HG03469 (cell line): ENCODE data around the gene GRIK2.
"Not testable (repeated sequence)": the region's sequence is repeated elsewhere in the genome, so short reads cannot be mapped to it uniquely, and the experiment has no call there.

Experiments used
- ATAC-seq: cut with Tn5 transposase; IDR thresholded peaks from one replicate; pipeline ENCODE4 v1.9.1; 2021; ENCODE audit warnings: mild to moderate bottlenecking, moderate library complexity, moderate number of reproducible peaks; ENCODE audit not compliant: unreplicated experiment

Gene GRIK2

GRCh38 chr6:101980924-101981323, 587.4 kb downstream of the GRIK2 start:
- no peak for ATAC-seq

- no peak for ATAC-seq
Measured at GRCh38 chr6:101986476-101986875, 593.0 kb downstream of the GRIK2 start.

GRCh38 chr6:101992286-101992685, 598.8 kb downstream of the GRIK2 start:
- no peak for ATAC-seq

- no peak for ATAC-seq
Measured at GRCh38 chr6:101994521-101994920, 601.0 kb downstream of the GRIK2 start.

- no peak for ATAC-seq
Measured at GRCh38 chr6:102015431-102015830, 621.9 kb downstream of the GRIK2 start.

- no peak for ATAC-seq
Measured at GRCh38 chr6:102022281-102022680, 628.8 kb downstream of the GRIK2 start.

GRCh38 chr6:102022803-102023202, 629.3 kb downstream of the GRIK2 start:
- ATAC-seq, result no peak

- ATAC-seq, result no peak
Measured at GRCh38 chr6:102023977-102024657, 630.6 kb downstream of the GRIK2 start.

- ATAC-seq, result no peak
Measured at GRCh38 chr6:102026649-102027048, 633.1 kb downstream of the GRIK2 start.

GRCh38 chr6:102028176-102028575, 634.7 kb downstream of the GRIK2 start:
- no peak for ATAC-seq

- ATAC-seq, result no peak
Measured at GRCh38 chr6:102038964-102039363, 645.5 kb downstream of the GRIK2 start.

- ATAC-seq, result no peak
Measured at GRCh38 chr6:102039441-102039840, 645.9 kb downstream of the GRIK2 start.

- ATAC-seq, result no peak
Measured at GRCh38 chr6:102051001-102051400, 657.5 kb downstream of the GRIK2 start.

GRCh38 chr6:102051720-102052119, 658.2 kb downstream of the GRIK2 start:
- no peak for ATAC-seq

GRCh38 chr6:102064142-102064541, 670.6 kb downstream of the GRIK2 start:
- ATAC-seq, result no peak

GRCh38 chr6:102066301-102066700, 672.8 kb downstream of the GRIK2 start:
- ATAC-seq, result no peak

- ATAC-seq, result no peak
Measured at GRCh38 chr6:102068349-102068929, 674.9 kb downstream of the GRIK2 start.

GRCh38 chr6:102075539-102075938, 682.0 kb downstream of the GRIK2 start:
- ATAC-seq, result no peak

- ATAC-seq, result no peak
Measured at GRCh38 chr6:102085257-102085656, 691.7 kb downstream of the GRIK2 start.

- not testable (repeated sequence) for ATAC-seq
Measured at GRCh38 chr6:102088160-102088559, 694.7 kb downstream of the GRIK2 start.

- ATAC-seq, result no peak
Measured at GRCh38 chr6:102114402-102114801, 720.9 kb downstream of the GRIK2 start.

GRCh38 chr6:102115911-102116310, 722.4 kb downstream of the GRIK2 start:
- no peak for ATAC-seq

GRCh38 chr6:102118034-102118433, 724.5 kb downstream of the GRIK2 start:
- no peak for ATAC-seq
